Measurements from ENCODE around the gene RAET1L.

GRCh38 chr6:149969635-149970034, 55.7 kb downstream of the RAET1L start:
- TF ChIP-seq GATA2 (IDR thresholded peaks at IDR 0.05; ENCODE audit: low read depth, low read length) (no peak), GATA3 (IDR thresholded peaks at IDR 0.05; ENCODE audit: low read depth, low read length) (no peak)
